HG03135 (cell line): ENCODE measurements around the gene MCM8.

Experiments
- ATAC-seq: cut with Tn5 transposase; IDR thresholded peaks from one replicate; pipeline ENCODE4 v1.9.1; 2021; ENCODE audit warnings: mild to moderate bottlenecking, moderate library complexity; ENCODE audit not compliant: unreplicated experiment

Gene MCM8

GRCh38 chr20:5950271-5951031 is at the start of gene MCM8, which contains the start of gene TRMT6:
TSS of gene MCM8 (plus strand) at chr20:5950652. CDS start at chr20:5952016, 1,364 bp downstream.
TSS of gene TRMT6 (minus strand) at chr20:5950533. CDS start at chr20:5950405, 128 bp downstream.
- peak; percentile 96 for ATAC-seq

DNA sequence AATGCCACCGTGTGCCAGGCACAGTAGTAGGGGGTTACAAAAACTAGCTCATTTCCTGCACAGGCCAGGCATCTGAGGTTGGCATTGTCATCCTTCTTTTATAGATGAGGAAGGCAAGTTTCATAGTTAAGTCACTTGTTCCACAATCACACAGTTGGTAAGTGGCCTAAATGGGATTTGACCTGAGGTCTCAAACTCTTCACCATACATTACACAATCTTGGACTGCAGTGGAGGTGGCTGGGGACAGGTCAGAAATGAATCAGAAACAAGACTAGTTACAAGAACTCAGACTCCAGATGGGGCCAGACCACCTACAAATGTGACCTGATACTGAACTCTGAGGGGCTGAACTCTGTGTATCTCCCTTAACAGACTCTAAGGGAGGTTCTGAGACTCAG is 49.5 kb upstream of the MCM8 start:
- no peak for ATAC-seq

DNA sequence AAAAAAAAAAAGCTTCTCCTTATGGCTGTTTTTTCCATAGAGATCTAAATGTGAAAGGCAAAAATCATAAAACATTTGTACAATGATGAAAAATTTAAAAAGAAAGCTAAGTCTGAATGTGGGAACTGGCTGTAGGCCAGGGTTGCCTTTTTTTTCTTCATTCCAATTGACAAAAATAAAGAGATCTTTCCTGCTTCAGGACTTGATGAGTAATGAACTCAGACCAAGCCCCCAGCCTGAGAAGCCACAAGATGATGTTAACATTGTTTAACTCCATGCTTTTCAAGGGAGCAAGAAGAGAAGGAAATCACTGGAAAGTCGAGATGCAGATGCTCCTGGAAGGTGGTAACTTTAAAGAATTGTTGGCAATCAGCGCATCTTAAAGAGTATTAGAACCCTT is 41.5 kb upstream of the MCM8 start:
- ATAC-seq = no peak

DNA sequence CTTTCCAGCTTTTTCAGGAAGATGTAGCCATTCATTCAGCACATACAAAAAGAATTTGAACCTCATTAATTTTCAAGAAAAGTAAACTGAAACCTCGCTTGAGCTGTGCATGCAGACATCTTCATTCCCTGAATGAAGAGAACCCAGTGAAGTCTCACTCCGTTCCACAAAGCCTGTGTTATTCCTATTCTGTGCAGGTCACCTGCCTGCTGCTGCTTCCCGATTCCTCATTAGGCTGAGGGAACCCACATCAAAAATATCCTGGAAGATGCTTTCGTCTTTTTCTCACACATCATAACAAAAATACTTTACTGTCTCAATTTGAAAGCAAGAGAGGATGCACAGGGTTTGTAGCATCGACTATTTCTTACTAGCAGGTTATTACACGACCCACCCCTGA is 40.3 kb upstream of the MCM8 start:
- ATAC-seq = no peak

- no peak for ATAC-seq
Measured at GRCh38 chr20:5913166-5913565, 37.3 kb upstream of the MCM8 start.

GRCh38 chr20:5914859-5915258 is 35.6 kb upstream of the MCM8 start:
- ATAC-seq = no peak

- ATAC-seq = no peak
Measured at GRCh38 chr20:5918856-5919625, 31.4 kb upstream of the MCM8 start.

DNA sequence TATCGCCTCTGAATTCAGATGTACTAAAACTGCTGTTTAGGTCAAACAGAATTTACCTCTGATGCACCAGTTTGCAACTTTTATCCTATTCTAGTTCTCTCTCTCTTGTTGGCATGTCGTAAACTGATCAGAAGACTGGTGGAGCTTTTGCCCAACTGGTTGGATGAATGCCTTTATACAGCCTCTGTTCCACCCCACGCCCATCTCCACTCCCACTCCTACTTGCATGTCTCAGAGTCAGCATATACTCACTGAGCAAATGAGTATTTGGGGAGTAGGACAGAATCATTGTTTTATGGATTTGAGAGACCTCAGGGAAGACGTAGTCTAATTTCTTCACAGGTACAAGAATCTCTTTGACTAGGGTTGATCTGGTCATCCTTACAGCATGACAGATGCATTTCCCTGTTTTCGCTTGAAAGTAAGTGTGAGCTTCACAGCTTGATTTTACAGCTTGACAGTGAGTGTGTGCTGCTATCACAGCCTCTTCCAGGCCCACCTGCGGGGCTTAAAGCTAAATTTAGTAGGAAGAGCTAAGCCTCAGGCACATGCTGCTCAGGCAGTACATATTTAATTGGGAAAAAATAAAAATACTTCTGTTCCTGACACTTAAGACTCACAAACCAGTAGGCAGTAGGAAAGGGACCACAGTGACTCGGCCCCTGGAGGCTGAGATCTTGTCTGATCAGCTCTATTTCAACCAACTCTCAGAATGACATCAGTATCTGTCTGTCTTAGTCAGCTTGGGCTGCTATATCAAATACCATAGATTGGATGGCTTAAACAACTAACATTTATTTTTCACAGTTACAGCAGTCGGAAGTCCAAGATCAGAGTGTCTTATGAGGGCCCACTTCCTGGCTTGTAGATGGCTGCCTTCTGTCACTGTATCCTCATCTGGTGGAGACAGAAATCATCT is 30.6 kb upstream of the MCM8 start:
- ATAC-seq = no peak

GRCh38 chr20:5920581-5920980 is 29.9 kb upstream of the MCM8 start:
- no peak for ATAC-seq

DNA sequence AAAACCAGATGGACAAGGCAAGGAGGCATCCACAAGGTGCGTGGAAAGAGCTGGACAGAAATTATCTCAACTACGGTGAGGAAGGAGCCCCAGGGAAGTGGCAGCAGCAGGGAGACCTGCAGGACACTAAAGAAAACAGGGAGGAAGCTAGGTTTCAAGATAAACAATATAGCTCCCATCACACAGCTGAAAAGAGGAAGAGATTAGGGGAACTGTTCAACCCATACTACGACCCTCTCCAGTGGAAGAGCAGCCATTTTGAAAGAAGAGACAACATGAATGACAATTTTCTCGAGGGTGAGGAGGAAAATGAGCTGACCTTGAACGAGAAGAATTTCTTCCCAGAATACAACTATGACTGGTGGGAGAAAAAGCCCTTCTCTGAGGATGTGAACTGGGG is 27.0 kb upstream of the MCM8 start:
- no peak for ATAC-seq

- ATAC-seq = no peak
Measured at GRCh38 chr20:5925551-5925950, 24.9 kb upstream of the MCM8 start.

DNA sequence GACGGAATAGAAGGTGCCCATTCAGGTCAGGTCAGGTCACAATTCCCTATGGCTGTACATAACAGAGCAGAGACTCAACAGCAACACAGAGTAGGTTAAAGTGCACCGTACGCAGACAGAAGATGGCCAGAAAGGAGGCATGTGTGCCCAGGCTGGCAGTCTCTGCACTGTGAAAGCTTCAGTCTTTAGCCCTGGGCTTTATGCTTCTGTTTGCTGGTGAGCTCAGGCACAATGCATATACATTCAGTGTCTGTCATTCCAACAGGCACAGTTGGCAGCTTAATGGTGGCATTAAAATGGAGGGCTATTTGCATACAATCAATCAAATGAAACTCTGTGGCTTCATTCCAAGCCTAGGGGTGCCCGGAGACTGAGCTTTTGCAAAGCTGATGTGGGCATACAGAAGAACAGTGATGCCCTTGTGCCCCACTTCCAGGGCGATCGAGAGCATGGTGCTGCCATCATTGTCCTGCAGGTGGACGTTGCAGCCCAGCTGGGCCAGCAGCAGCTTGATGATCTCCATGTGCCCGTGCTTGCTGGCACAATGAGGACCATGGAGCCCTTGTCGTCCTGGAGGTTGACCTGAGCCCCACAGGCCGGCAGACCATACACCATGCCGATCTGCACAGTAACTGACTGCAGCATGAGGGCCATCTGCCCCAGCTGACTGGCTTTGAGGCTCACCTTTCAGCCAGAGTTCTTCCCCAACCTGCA is 22.5 kb upstream of the MCM8 start:
- ATAC-seq = no peak

DNA sequence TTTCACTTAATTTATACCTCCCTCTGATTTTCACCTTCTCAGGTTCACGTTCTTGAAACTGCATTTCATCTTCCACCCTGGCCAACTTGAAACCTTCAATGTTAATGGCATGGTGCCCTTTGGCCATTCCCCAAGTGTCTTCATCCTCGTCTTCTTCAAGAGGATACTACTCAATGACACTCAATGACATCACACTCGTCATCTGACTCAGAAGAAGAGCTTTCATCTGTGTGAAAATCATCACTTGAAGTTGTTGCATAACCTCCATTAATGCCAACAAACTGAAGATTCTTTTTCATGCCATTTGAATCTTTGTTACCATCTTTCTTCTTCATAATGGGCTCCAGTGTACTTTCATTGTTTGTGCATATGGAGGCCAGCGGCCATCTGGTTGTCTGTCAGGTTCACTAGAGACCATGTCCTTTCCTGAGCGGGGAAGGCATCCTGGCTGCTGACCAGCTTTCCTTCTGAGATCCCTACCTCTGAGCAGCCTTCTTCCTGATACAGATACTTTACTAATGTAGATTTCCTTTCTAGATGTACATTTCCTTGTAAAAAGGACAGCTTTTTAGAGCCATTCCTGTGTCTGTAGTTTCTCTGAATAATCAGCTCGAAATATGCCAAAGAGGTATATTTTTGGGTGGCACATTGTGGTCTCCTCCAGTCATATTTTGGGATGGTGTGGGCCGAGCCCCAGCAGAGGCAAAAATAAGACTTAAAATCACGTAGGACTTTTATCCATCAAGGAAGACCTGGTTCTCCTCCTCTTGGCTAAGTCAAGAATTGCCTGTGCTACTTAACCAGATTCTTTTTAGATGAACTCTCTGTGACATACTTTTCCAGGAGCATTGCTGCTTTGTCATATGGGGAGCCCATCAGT is 21.4 kb upstream of the MCM8 start:
- ATAC-seq = no peak

DNA sequence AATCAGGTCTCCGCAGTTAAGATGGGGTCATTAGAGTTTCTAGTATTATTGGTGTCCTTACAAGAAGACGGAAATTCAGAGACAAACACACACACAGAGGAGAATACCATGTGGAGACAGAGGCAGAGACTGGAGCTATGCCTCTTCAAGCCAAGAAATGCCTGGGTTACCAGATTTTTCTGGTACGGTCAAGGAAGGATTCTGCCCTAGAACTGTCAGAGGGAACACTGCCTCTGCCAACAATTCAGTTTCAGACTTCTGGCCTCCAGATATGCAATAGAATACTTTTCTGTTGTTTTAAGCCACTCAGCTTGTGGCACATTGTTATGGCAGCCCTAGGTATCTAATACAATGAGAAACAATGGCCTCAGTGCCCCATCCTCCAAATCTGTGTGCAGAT is 19.0 kb upstream of the MCM8 start:
- no peak for ATAC-seq

- ATAC-seq = no peak
Measured at GRCh38 chr20:5932796-5933195, 17.7 kb upstream of the MCM8 start.

DNA sequence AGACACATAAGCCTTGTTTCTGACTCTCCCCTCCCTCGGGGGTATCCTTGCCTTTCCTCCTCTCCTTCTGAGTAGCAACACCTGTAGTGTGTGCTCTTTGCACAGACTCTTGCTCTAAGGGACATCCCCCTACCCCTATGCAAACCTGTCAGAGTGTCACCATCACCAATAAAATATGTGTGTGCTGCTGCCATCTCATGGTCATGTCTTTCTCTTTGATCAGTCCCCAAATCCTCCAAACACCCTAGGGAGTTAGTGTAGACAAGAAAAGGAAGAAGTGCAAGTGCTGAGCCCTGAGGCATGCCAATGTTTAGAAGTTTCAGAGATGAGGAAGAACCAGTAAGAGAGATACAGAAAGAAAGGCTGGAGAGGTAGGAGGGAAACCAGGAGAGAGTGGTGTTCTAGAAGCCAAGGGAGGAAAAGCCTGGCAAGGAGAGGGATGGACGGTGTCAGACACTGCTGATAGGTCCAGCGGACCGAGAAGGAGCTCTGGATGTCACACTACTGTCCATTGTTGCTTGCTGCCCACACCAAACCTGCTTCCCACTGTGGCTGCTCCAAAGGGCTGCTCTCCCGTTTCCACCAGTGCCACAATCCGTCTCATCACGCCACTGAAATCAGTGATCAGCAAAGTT is 16.5 kb upstream of the MCM8 start:
- no peak for ATAC-seq

DNA sequence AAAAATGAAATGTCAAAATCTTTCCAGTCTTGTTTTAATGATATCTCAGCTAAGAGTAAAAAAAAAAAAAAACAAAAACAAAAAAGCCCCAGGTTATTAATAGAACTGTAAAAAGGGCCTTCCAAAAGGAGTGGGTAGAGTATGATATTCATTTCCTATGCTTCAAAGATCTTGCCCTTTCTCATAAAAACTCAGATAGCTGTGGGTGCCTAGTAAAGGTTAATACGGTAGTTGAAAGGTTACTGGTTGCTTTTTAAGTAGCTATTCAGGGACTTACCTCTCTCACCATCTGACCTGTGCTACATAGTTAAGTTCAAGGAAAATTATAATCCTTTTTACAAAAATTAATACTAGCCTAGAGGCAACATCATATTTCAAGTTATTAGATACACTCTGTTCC is 15.1 kb upstream of the MCM8 start:
- no peak for ATAC-seq

DNA sequence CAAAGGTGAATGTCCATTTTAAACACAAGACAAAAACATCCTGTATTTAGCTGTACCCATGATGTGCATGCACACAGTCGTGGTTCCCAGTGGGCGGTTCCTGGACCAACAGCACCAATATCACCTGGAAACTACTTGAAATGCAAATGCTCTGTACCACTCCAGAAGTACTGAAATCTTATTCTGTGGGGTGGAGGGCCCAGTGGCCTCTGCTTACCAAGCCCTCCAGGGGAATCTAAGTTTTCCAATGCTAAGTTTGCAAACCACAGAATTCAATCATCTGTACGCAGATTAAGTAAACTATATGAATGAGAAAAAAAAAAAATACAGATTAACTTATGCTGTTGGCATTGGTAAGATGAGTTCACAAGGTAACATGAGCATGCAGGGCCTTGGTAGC is 14.2 kb upstream of the MCM8 start:
- ATAC-seq = no peak

- ATAC-seq = no peak
Measured at GRCh38 chr20:5938456-5939029, 11.9 kb upstream of the MCM8 start.
